Measurements from ENCODE around the gene FNTB. TPM values are rescaled to one million over a fixed set of nuclear protein-coding genes. Genes with fewer than 3 reads are reported as not detected.
"Not testable (repeated sequence)": the region's sequence is repeated elsewhere in the genome, so short reads cannot be mapped to it uniquely, and the experiment has no call there.

Gene FNTB
- total and polyA plus RNA-seq, 2 donors, result 12.8 to 13.0 TPM

DNA sequence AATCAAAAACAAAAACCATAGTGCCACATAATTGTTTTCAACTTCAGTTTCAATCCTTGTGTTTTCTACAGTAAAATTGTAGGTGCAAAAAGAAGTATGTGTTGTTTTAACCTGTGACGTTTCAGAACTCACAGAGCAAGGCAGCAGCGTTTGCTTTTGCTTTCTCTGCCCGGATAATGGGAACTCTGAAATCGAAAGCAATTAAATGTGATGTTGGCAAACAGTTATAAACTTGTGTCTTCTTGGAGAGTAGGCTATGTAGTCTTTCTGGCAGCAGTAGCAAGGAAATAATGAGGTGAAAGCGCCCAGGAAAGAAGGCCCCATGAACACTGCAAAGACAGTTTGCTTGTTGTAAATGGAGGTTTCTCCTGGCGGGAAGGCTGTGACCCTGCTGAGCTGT is 39.1 kb downstream of the FNTB start:
- Histone ChIP-seq H3K36me3 (ENCODE audit: insufficient read depth) (no peaks in the 10 kb centered on the region), H3K4me3 (ENCODE audit: low read depth, low read length) (no peak overlapping the region), H3K4me1 (ENCODE audit: insufficient read depth) (no peaks in the 10 kb centered on the region), H3K27ac (ENCODE audit: low read depth) (no peak overlapping the region)
- 77% methylated on average over 6 of the region's 6 CpGs for WGBS
- no peak for DNase-seq (ENCODE audit: extremely low spot score)

DNA sequence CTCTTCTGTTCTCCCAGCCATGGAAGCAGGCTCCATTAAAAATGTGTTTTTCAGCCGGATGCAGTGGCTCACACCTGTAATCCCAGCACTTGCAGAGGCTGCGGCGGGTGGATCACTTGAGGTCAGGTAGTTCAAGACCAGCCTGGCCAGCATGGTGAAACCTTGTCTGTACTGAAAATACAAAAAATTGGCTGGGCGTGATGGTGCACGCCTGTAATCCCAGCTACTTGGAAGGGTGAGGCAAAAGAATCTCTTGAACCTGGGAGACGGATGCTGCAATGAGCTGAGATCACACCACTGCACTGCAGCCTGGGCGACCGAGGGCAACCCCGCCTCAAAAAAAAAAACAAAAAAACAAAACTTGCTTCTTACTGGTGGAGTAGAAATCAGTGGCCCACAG is 39.8 kb downstream of the FNTB start:
- no peaks in the 10 kb centered on the region for H3K36me3 ChIP-seq (ENCODE audit: insufficient read depth)
- DNase-seq (ENCODE audit: extremely low spot score), result no peak
- WGBS, result 88% methylated on average over 9 of the region's 9 CpGs
- H3K27ac ChIP-seq (ENCODE audit: low read depth), result no peak overlapping the region
- no peaks in the 10 kb centered on the region for H3K4me1 ChIP-seq (ENCODE audit: insufficient read depth)
- H3K4me3 ChIP-seq (ENCODE audit: low read depth, low read length), result no peak overlapping the region

DNA sequence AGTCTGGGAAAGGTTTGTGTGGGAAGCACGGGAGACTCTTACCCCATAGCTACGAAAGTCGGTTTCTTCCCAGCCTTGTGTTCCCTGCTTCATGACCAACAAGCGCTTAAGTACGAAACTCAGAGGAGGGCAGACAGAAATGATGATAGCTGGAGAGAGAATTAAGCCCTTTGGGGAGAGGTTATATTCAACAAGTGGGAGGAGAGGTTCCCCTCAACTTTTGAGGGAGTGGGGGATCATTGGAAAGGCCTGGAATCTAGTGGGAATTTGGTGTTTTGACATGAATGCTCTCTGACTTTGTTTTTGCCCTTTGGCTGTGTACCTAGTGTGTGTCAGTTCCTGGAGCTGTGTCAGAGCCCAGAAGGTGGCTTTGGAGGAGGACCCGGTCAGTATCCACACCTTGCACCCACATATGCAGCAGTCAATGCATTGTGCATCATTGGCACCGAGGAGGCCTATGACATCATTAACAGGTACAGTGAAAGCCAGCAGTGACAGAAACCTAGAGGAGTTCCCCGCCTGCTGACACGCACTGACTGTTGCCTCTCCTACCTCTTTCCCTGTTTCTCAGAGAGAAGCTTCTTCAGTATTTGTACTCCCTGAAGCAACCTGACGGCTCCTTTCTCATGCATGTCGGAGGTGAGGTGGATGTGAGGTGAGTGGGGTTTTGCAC is 40.6 kb downstream of the FNTB start:
- Histone ChIP-seq H3K4me1 (ENCODE audit: insufficient read depth) (no peaks in the 10 kb centered on the region), H3K27ac (ENCODE audit: low read depth) (no peak overlapping the region), H3K36me3 (ENCODE audit: insufficient read depth) (no peaks in the 10 kb centered on the region), H3K4me3 (ENCODE audit: low read depth, low read length) (no peak overlapping the region)
- DNase-seq (ENCODE audit: extremely low spot score), result no peak
- WGBS, result 96% methylated on average over 11 of the region's 11 CpGs

DNA sequence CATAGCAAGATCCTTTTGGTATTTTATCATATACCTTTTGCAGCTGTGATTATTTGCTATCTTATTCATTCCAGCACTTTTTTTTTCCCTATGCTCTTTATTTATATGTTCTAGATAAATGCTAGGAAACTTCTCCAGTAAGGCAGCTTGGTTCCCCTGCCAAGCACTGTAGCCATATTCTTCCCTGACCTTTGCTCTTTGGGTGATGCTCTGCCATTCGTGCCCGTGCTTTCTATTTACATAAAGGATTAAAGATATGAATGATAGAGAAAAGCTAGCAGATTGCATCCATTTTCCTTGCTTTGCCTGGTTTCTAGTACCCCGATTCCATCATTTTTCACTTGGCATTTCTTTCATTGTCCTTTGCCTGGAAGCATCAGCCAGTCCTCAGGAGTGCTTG is 42.2 kb downstream of the FNTB start:
- 58% methylated on average over 3 of the region's 3 CpGs for WGBS
- Histone ChIP-seq H3K4me1 (ENCODE audit: insufficient read depth) (no peaks in the 10 kb centered on the region), H3K4me3 (ENCODE audit: low read depth, low read length) (no peak overlapping the region), H3K27ac (ENCODE audit: low read depth) (no peak overlapping the region), H3K36me3 (ENCODE audit: insufficient read depth) (peaks cover 2% of the 10 kb centered on the region)
- no peak for DNase-seq (ENCODE audit: extremely low spot score)

DNA sequence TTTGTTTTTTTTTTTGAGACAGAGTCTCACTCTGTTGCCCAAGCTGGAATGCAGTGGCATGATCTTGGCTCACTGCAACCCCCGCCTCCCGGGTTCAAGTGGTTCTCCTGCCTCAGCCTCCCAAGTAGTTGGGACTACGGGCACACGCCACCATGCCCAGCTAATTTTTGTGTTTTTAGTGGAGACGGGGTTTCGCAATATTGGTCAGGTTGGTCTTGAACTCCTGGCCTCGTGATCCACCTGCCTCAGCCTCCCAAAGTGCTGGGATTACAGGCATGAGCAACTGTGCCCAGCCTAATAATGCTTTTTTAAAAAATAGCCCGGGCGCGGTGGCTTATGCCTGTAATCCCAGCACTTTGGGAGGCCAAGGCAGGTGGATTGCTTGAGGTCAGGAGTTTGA is 44.6 kb downstream of the FNTB start:
- not testable (repeated sequence) for DNase-seq (ENCODE audit: extremely low spot score); H3K36me3 ChIP-seq (ENCODE audit: insufficient read depth); H3K4me3 ChIP-seq (ENCODE audit: low read depth, low read length); H3K4me1 ChIP-seq (ENCODE audit: insufficient read depth); H3K27ac ChIP-seq (ENCODE audit: low read depth)
- WGBS, result 98% methylated on average over 10 of the region's 10 CpGs

DNA sequence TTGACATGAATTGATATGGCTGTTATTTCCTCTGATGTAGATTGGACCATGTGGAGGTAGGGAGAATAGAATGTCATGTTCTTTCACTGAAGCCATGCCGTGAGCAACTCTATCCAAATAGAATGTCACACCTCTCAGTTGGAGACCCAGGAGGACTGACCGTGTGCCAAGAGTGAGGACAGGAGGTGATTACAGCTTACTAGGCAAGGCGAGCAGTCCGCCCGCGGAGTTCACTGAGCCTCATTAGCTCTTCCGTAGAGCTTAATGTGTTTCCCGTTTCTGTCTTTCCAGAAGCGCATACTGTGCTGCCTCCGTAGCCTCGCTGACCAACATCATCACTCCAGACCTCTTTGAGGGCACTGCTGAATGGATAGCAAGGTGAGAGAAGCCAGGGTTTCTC is 45.6 kb downstream of the FNTB start:
- no peak for DNase-seq (ENCODE audit: extremely low spot score)
- H3K4me3 ChIP-seq (ENCODE audit: low read depth, low read length), result no peak overlapping the region
- H3K4me1 ChIP-seq (ENCODE audit: insufficient read depth), result no peaks in the 10 kb centered on the region
- H3K27ac ChIP-seq (ENCODE audit: low read depth), result no peak overlapping the region
- H3K36me3 ChIP-seq (ENCODE audit: insufficient read depth), result peaks cover 2% of the 10 kb centered on the region
- 96% methylated on average over 11 of the region's 11 CpGs for WGBS

DNA sequence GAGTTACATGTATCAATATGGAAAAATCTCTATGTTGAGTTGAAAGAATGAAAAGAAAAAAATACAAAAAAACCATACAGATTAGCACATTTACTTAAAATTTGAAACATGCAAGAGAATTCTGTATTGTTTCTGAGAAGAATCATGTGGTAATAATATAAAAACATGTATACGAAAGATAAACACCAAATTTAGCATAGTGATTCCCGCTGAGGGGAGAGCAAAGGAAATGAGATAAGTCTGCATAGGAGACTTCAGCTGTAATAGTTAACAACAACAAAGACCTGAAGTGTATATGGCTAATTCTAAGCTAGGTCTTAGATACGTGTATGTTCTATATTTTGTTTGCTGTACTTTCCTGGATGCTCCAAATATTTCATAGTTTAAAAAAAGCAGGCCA is 46.5 kb downstream of the FNTB start:
- H3K4me3 ChIP-seq (ENCODE audit: low read depth, low read length), result no peak overlapping the region
- H3K4me1 ChIP-seq (ENCODE audit: insufficient read depth), result no peaks in the 10 kb centered on the region
- H3K36me3 ChIP-seq (ENCODE audit: insufficient read depth), result peaks cover 2% of the 10 kb centered on the region
- H3K27ac ChIP-seq (ENCODE audit: low read depth), result no peak overlapping the region
- no peak for DNase-seq (ENCODE audit: extremely low spot score)
- 88% methylated on average over 3 of the region's 3 CpGs for WGBS

DNA sequence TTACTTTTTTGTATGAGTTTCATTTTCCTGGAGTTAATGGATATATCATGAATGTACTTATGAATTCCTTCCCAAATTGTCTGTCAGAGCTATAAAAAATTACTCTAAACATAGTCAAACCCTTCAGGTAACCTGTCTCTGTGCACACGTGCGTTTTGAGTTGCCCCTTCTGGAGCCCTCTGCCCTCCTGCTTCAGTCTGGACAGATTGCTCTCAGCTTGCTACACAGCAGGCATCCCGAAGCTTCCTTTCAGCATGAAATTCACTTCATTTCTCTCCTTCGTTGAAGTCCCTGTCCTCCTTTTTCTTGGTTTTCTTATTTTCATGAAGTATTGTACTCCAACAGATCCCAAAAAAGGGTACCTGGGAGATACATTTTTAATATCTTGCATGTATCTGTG is 47.3 kb downstream of the FNTB start:
- Histone ChIP-seq H3K4me3 (ENCODE audit: low read depth, low read length) (no peak overlapping the region), H3K4me1 (ENCODE audit: insufficient read depth) (no peaks in the 10 kb centered on the region), H3K36me3 (ENCODE audit: insufficient read depth) (peaks cover 2% of the 10 kb centered on the region), H3K27ac (ENCODE audit: low read depth) (no peak overlapping the region)
- 87% methylated on average over 4 of the region's 4 CpGs for WGBS
- DNase-seq (ENCODE audit: extremely low spot score), result no peak

DNA sequence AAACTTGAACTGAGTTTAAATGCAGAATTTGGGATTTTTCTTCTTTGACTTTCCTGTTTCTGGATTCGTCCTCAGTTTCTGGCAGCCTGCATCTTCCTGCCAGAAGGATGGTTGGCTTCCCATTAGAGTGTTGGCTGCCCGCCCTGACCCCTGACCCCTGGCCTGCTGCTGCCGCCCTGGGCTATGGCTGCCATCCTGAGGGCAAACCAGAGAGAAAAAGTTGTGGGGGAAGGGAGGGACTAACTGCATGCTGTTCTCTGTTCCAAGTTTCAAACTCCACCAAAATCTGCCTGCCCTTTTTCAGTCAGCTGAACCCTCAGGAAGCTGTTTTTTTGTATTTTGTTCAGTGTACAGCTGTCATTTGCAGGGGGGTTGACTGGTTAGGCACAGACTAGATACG is 48.4 kb downstream of the FNTB start:
- no peaks in the 10 kb centered on the region for H3K4me1 ChIP-seq (ENCODE audit: insufficient read depth)
- H3K27ac ChIP-seq (ENCODE audit: low read depth), result no peak overlapping the region
- no peak for DNase-seq (ENCODE audit: extremely low spot score)
- WGBS, result 50% methylated on average over 4 of the region's 4 CpGs
- H3K4me3 ChIP-seq (ENCODE audit: low read depth, low read length), result no peak overlapping the region
- H3K36me3 ChIP-seq (ENCODE audit: insufficient read depth), result peaks cover 2% of the 10 kb centered on the region

DNA sequence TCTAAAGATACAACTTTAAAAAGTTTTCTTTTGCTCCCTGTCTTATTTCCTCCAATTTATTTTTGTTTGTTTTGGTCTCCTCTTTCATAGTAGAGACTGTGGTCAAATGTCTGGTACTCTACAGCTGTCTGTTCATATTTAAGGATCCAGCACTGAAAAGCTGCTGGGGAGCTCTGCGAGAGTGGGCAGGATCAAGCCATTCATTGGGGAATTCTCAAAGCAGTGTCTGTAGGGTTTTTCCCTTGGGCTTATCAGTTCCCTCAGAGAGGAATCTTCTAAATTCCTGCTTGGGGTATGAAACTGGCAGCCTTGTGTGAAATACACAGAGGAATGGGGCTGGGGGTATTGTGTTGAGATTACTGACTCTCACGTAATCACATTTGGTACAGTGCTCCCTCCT is 52.3 kb downstream of the FNTB start:
- 88% methylated on average over 2 of the region's 2 CpGs for WGBS
- DNase-seq (ENCODE audit: extremely low spot score), result no peak
- Histone ChIP-seq H3K4me1 (ENCODE audit: insufficient read depth) (no peaks in the 10 kb centered on the region), H3K4me3 (ENCODE audit: low read depth, low read length) (no peak overlapping the region), H3K36me3 (ENCODE audit: insufficient read depth) (no peaks in the 10 kb centered on the region), H3K27ac (ENCODE audit: low read depth) (no peak overlapping the region)

DNA sequence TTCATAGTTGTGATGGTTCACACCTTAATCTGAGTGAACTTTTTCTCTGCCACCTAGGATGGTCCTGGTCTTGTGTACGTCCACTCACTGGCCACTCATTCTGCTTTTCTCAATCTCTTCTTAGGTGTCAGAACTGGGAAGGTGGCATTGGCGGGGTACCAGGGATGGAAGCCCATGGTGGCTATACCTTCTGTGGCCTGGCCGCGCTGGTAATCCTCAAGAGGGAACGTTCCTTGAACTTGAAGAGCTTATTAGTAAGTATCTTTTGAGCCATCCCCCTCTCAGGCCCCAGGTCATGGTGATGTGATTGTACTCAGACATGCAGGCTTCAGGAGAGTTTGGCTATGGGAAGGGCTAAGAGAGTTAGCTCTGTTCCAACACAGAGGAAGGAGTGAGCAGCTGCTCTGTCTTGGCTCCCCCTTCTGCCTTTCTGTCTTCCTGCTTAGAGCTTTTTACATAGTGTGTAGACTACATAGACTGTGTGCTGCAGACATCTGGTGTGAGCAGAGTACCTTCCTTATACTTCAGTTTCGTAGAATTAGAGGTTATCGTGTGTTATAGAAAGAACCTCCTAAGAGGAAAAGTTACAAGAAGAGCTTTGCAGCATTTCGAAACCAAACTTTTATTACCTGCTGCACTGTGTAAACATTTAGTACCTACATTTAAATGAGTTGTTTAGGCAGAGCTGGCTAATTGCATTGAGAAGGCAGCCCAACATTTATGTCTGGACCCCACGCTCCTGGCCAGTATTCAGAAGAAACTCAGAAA is 54.2 kb downstream of the FNTB start:
- Histone ChIP-seq H3K4me3 (ENCODE audit: low read depth, low read length) (no peak overlapping the region), H3K27ac (ENCODE audit: low read depth) (no peak overlapping the region), H3K4me1 (ENCODE audit: insufficient read depth) (no peaks in the 10 kb centered on the region), H3K36me3 (ENCODE audit: insufficient read depth) (no peaks in the 10 kb centered on the region)
- no peak for DNase-seq (ENCODE audit: extremely low spot score)
- WGBS, result 92% methylated on average over 9 of the region's 9 CpGs

DNA sequence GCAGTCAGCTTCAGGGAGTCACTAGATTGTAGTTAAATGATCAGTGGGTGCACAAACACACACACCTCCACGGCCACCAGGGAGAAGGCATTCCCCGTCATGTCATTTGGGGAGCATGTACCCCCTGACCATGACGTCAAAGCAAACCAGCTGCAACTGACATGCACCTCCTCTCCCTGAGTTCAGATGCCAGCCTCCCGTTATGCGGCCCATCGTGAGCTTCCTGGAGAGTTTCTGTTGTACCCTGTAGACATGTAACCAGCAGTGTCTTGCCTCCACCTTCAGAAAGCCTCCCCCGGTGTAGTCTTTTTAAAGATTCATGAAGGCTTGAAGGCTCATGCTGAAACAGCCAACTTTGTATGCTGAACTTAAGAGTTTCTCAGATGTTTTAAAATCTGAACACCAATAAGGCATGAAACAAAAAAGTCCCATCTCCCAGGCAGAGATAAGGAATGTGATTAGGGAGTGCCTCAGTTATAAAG is 54.8 kb downstream of the FNTB start:
- DNase-seq (ENCODE audit: extremely low spot score), result no peak
- H3K36me3 ChIP-seq (ENCODE audit: insufficient read depth), result no peaks in the 10 kb centered on the region
- WGBS, result 95% methylated on average over 7 of the region's 7 CpGs

DNA sequence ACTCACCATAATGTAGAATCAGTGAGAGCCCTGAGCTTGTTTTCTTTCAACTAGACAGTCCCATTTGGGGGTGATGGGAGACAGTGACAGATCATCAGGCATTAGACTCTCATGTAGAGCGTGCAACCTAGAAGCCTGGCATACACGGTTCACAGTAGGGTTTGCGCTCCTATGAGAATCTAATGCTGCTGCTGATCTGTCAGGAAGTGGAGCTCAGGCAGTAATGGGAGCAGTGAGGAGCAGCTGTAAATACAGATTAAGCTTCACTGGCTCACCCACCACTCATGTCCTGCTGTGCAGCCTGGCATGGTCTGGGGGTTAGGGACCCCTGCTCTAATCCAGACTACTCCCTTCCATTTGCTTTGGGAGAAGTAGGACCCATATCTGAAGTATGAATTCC is 55.6 kb downstream of the FNTB start:
- Histone ChIP-seq H3K36me3 (ENCODE audit: insufficient read depth) (no peaks in the 10 kb centered on the region), H3K4me3 (ENCODE audit: low read depth, low read length) (no peak overlapping the region), H3K4me1 (ENCODE audit: insufficient read depth) (no peaks in the 10 kb centered on the region), H3K27ac (ENCODE audit: low read depth) (no peak overlapping the region)
- WGBS, result 90% methylated on average over 3 of the region's 3 CpGs
- no peak for DNase-seq (ENCODE audit: extremely low spot score)

More for the DNA sequence above, 54.8 kb downstream of the FNTB start:
- Histone ChIP-seq H3K4me1 (ENCODE audit: insufficient read depth) (no peaks in the 10 kb centered on the region), H3K27ac (ENCODE audit: low read depth) (no peak overlapping the region), H3K4me3 (ENCODE audit: low read depth, low read length) (no peak overlapping the region)

DNA sequence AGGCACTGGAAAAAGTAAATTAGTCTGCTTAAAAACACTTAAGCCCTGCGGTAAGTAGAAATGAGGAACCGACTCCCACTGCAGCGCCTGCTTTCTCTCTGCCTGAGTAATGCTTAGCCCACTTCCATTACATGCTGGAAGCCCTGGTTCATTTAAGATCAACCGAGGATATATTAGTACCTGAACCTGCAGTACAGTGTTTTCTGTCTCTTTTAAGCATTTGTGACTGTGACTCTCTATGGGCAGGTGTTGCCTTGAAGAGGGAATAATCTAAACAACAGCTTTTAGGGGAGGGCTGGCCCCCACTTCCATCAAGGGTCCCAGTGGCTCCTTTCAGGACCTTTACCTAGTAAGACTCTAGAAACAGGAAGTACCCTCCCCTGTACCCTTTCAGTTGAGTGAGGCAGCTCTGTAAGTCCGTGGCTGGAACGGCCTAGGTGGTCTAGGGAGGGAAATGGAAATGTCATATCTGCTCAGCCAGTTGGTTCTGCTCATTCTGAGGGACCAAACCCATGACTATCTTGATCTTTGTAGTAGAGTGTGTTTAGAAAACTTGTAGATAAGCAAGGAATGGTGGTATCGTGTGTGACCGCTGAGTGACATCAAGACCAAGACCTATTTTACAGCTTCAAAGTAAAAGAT is 56.2 kb downstream of the FNTB start:
- Histone ChIP-seq H3K36me3 (ENCODE audit: insufficient read depth) (no peaks in the 10 kb centered on the region), H3K4me3 (ENCODE audit: low read depth, low read length) (no peak overlapping the region), H3K27ac (ENCODE audit: low read depth) (no peak overlapping the region), H3K4me1 (ENCODE audit: insufficient read depth) (no peaks in the 10 kb centered on the region)
- WGBS, result 77% methylated on average over 8 of the region's 8 CpGs
- DNase-seq (ENCODE audit: extremely low spot score), result no peak

Measured in urinary bladder (tissue), 4 donors.